Measurements from ENCODE around the gene VTCN1. TPM values are rescaled to one million over a fixed set of nuclear protein-coding genes. Genes with fewer than 3 reads are reported as not detected.
A peak's percentile ranks its signal among the peaks of the same experiment; 100 is the strongest.

Gene VTCN1
- total and polyA plus RNA-seq, 8 donors: 12.9 to 42.5 (median 15.8) TPM

- H3K9me3 ChIP-seq: no peaks in the 10 kb centered on the region
- intact Hi-C loops (cut with DNase I): no loop called here
- FAIRE-seq: no peak
- H3K27ac ChIP-seq: no peak overlapping the region
- TF ChIP-seq CTCF (IDR thresholded peaks at IDR 0.05): no peak
- no peak overlapping the region for H3K4me3 ChIP-seq
- no peaks in the 10 kb centered on the region for H3K36me3 ChIP-seq
- 64 to 66% methylated on average over 3 of the region's 3 CpGs for WGBS, 2 donors
- H3K4me1 ChIP-seq: no peaks in the 10 kb centered on the region
- ATAC-seq: no peak
- DNase-seq: no peak
- H3K27me3 ChIP-seq: no peaks in the 10 kb centered on the region
These were observed 4.3 kb upstream of the VTCN1 start for GRCh38 chr1:117215019-117215418.

GRCh38 chr1:117213046-117213445, 2.3 kb upstream of the VTCN1 start:
- DNase-seq (no peak), ATAC-seq (no peak), FAIRE-seq (no peak)
- no peaks in the 10 kb centered on the region for H3K4me1 ChIP-seq
- H3K4me3 ChIP-seq: no peak overlapping the region
- H3K27ac ChIP-seq: no peak overlapping the region
- intact Hi-C loops (cut with DNase I): no loop called here
- H3K9me3 ChIP-seq: no peaks in the 10 kb centered on the region
- 92 to 96% methylated on average over 6 of the region's 6 CpGs for WGBS, 2 donors
- TF ChIP-seq CTCF (IDR thresholded peaks at IDR 0.05): no peak
- H3K36me3 ChIP-seq: no peaks in the 10 kb centered on the region
- H3K27me3 ChIP-seq: no peaks in the 10 kb centered on the region

- no peak for TF ChIP-seq CTCF (IDR thresholded peaks at IDR 0.05)
- H3K27ac ChIP-seq: peak overlapping the region; percentile 56 to 75 (median 70)
These were observed 341 bp downstream of the VTCN1 start for GRCh38 chr1:117210386-117210785.

GRCh38 chr1:117209094-117209493, 1.6 kb downstream of the VTCN1 start:
- Histone ChIP-seq H3K27ac (peak overlapping the region in 3 of 4 donors; percentile 67 to 75 (median 74)), H3K36me3 (no peaks in the 10 kb centered on the region), H3K4me3 (peak overlapping the region in 2 of 4 donors; percentile 30 to 33), H3K9me3 (no peaks in the 10 kb centered on the region), H3K27me3 (no peaks in the 10 kb centered on the region), H3K4me1 (no peaks in the 10 kb centered on the region)
- DNase-seq (peak in 2 of 6 donors; percentile 19 to 26), ATAC-seq (peak; percentile 18 to 67 (median 50)), FAIRE-seq (no peak)
- intact Hi-C loops (cut with DNase I): no loop called here
- WGBS, 2 donors: 42 to 57% methylated on average over 3 of the region's 3 CpGs
- TF ChIP-seq CTCF (IDR thresholded peaks at IDR 0.05): no peak

More at GRCh38 chr1:117210386-117210785, 341 bp downstream of the VTCN1 start:
- WGBS, 2 donors: 66 to 68% methylated on average over 4 of the region's 4 CpGs
- Histone ChIP-seq H3K27me3 (no peaks in the 10 kb centered on the region), H3K9me3 (no peaks in the 10 kb centered on the region), H3K4me3 (peak overlapping the region in 2 of 4 donors; percentile 30 to 33), H3K36me3 (no peaks in the 10 kb centered on the region), H3K4me1 (no peaks in the 10 kb centered on the region)
- ATAC-seq (peak; percentile 23 to 43 (median 34)), FAIRE-seq (no peak), DNase-seq (peak in 2 of 6 donors; percentile 18 to 22)
- intact Hi-C loops (cut with DNase I): no loop called here

GRCh38 chr1:117208580-117208979, 2.1 kb downstream of the VTCN1 start:
- intact Hi-C loops (cut with DNase I): no loop called here
- ATAC-seq: no peak
- H3K27ac ChIP-seq: peak overlapping the region in 2 of 4 donors; percentile 16 to 75
- H3K36me3 ChIP-seq: no peaks in the 10 kb centered on the region
- FAIRE-seq: no peak
- H3K4me1 ChIP-seq: no peaks in the 10 kb centered on the region
- H3K9me3 ChIP-seq: no peaks in the 10 kb centered on the region
- no peaks in the 10 kb centered on the region for H3K27me3 ChIP-seq
- no peak for TF ChIP-seq CTCF (IDR thresholded peaks at IDR 0.05)
- no peak for DNase-seq
- 61 to 68% methylated on average over 3 of the region's 3 CpGs for WGBS, 2 donors
- peak overlapping the region in 2 of 4 donors; percentile 30 to 33 for H3K4me3 ChIP-seq

All from pancreas (tissue), 10 donors.